HepG2 (cell line): ENCODE data around the gene LBX2. TPM values are rescaled to one million over a fixed set of nuclear protein-coding genes. Genes with fewer than 3 reads are reported as not detected.

Experiments used
- ARID2 ChIP-seq: sonication (generic); formaldehyde crosslinking; IDR thresholded peaks from 2 replicates; pipeline ENCODE4 v1.8.1; 2022; ENCODE audit warnings: mild to moderate bottlenecking, missing genetic modification reagents, borderline replicate concordance
- ATAD3A ChIP-seq: sonication (generic); formaldehyde crosslinking; IDR thresholded peaks from 2 replicates; pipeline ENCODE4 v1.4.0; 2020; ENCODE audit warnings: missing genetic modification reagents
- ATRX ChIP-seq: sonication (generic); formaldehyde crosslinking; IDR thresholded peaks from 2 replicates; pipeline ENCODE4 v1.4.0; 2020; ENCODE audit warnings: missing genetic modification reagents, borderline replicate concordance
- CBFB ChIP-seq: sonication (generic); formaldehyde crosslinking; IDR thresholded peaks from 2 replicates; pipeline ENCODE4 v1.4.0; 2020; ENCODE audit warnings: missing genetic modification reagents
- FOSL2 ChIP-seq: sonication (generic); formaldehyde crosslinking; IDR thresholded peaks from 2 replicates; pipeline ENCODE4 v1.4.0; 2020; ENCODE audit warnings: missing genetic modification reagents
- FOXA1 ChIP-seq, 2 experiments: fragments of 450-650 bp in 1 of 2; sonication (generic) in 1 of 2; formaldehyde crosslinking in 1 of 2; IDR thresholded peaks; 2 replicates each; pipeline versions ENCODE4 v1.4.0 to v1.6.1; 2016 to 2020; ENCODE audit warnings: missing genetic modification reagents in 1 of 2
- FOXC1 ChIP-seq: sonication (generic); formaldehyde crosslinking; IDR thresholded peaks from 2 replicates; pipeline ENCODE4 v1.8.0; 2022; ENCODE audit warnings: mild to moderate bottlenecking, missing genetic modification reagents, borderline replicate concordance
- HES4 ChIP-seq: sonication (generic); formaldehyde crosslinking; IDR thresholded peaks from 2 replicates; pipeline ENCODE4 v1.9.0; 2021; ENCODE audit warnings: mild to moderate bottlenecking, missing genetic modification reagents, borderline replicate concordance
- HIVEP1 ChIP-seq: sonication (generic); formaldehyde crosslinking; IDR thresholded peaks from 2 replicates; pipeline ENCODE4 v1.4.0; 2020; ENCODE audit warnings: mild to moderate bottlenecking, missing genetic modification reagents
- MLX ChIP-seq: IDR thresholded peaks from 2 replicates; pipeline ENCODE4 v1.6.1; 2016
- PLSCR1 ChIP-seq: sonication (generic); formaldehyde crosslinking; IDR thresholded peaks from 2 replicates; pipeline ENCODE4 v1.5.0; 2020; ENCODE audit warnings: missing genetic modification reagents, mild to moderate bottlenecking, borderline replicate concordance
- SP140L ChIP-seq: sonication (generic); formaldehyde crosslinking; IDR thresholded peaks from 2 replicates; pipeline ENCODE4 v1.4.0; 2020; ENCODE audit warnings: missing genetic modification reagents, borderline replicate concordance
- SP4 ChIP-seq: sonication (generic); formaldehyde crosslinking; IDR thresholded peaks from 2 replicates; pipeline ENCODE4 v1.8.1; 2023; ENCODE audit warnings: mild to moderate bottlenecking, missing genetic modification reagents
- THAP11 ChIP-seq: IDR thresholded peaks from 2 replicates; pipeline ENCODE4 v1.6.1; 2016; ENCODE audit warnings: missing biosample characterization, missing genetic modification reagents
- THAP7 ChIP-seq: sonication (generic); formaldehyde crosslinking; IDR thresholded peaks from 2 replicates; pipeline ENCODE4 v1.8.1; 2023; ENCODE audit warnings: mild to moderate bottlenecking, missing genetic modification reagents
- YEATS4 ChIP-seq: sonication (generic); formaldehyde crosslinking; IDR thresholded peaks from 2 replicates; pipeline ENCODE4 v1.4.0; 2020; ENCODE audit warnings: missing genetic modification reagents, borderline replicate concordance
- ZNF10 ChIP-seq: sonication (generic); formaldehyde crosslinking; IDR thresholded peaks from 2 replicates; pipeline ENCODE4 v1.4.0; 2020; ENCODE audit warnings: mild to moderate bottlenecking, low read depth, missing genetic modification reagents, borderline replicate concordance
- ZNF333 ChIP-seq: sonication (generic); formaldehyde crosslinking; IDR thresholded peaks from 2 replicates; pipeline ENCODE4 v1.4.0; 2020; ENCODE audit warnings: mild to moderate bottlenecking, missing genetic modification reagents, borderline replicate concordance
- ZNF33A ChIP-seq: sonication (generic); formaldehyde crosslinking; IDR thresholded peaks from 2 replicates; pipeline ENCODE4 v1.5.1; 2020; ENCODE audit warnings: missing genetic modification reagents, mild to moderate bottlenecking, moderate library complexity, borderline replicate concordance
- ZNF605 ChIP-seq: sonication (generic); formaldehyde crosslinking; IDR thresholded peaks from 2 replicates; pipeline ENCODE4 v1.8.0; 2022; ENCODE audit warnings: mild to moderate bottlenecking, missing genetic modification reagents
- ZNF747 ChIP-seq: sonication (generic); formaldehyde crosslinking; IDR thresholded peaks from 2 replicates; pipeline ENCODE4 v1.8.1; 2023; ENCODE audit warnings: missing genetic modification reagents, mild to moderate bottlenecking, borderline replicate concordance
- ZNF792 ChIP-seq: IDR thresholded peaks from 2 replicates; pipeline ENCODE4 v1.6.1; 2016
- polyA plus RNA-seq, 8 experiments: library from polyadenylated mRNA; depleted of rRNA in 3 of 8; stranded (reverse) in 7 of 8; unstranded in 1 of 8; fragments of >200 nt; fragmentation: Illumina TruSeq in 4 of 8; extraction: Trizol in 4 of 8; gene quantifications; 2 replicates each; pipeline versions ENCODE4 v1.2.1 to v1.2.3, GENCODE V29; 2011 to 2016; ENCODE audit warnings: low read depth in 4 of 8, missing spikeins in 1 of 8, mixed read lengths in 1 of 8; ENCODE audit not compliant: insufficient read depth in 1 of 8
- total RNA-seq, 5 experiments: library from RNA; depleted of rRNA; stranded (reverse); fragments of >200 nt; fragmentation: Illumina TruSeq; extraction: Trizol; gene quantifications; 2 replicates each; pipeline ENCODE4 v1.2.3, GENCODE V29; 2016; ENCODE audit warnings: low read depth in 1 of 5

Gene LBX2
- total and polyA plus RNA-seq, 2 of the 13 experiments (the other 11 are each of a cell fraction or from before 2014, with no cell fraction given) = 6.4 to 8.1 TPM

GRCh38 chr2:74548285-74548899, 49.0 kb upstream of the LBX2 start (continued):
- TF ChIP-seq HES4 (CRISPR knock-in tag) (no peak), SP140L (CRISPR knock-in tag) (no peak), FOSL2 (CRISPR knock-in tag) (no peak), ZNF747 (CRISPR knock-in tag) (no peak), YEATS4 (CRISPR knock-in tag) (no peak), THAP11 (CRISPR knock-in tag) (no peak), SP4 (CRISPR knock-in tag) (0 out of 2 replicates have a peak, but pooled peaks have one; percentile 61), ZNF333 (CRISPR knock-in tag) (peak; percentile 90), MLX (CRISPR knock-in tag) (no peak), ATRX (CRISPR knock-in tag) (no peak), ZNF10 (CRISPR knock-in tag) (no peak), ARID2 (CRISPR knock-in tag) (0 out of 2 replicates have a peak, but pooled peaks have one; percentile 36), HIVEP1 (CRISPR knock-in tag) (0 out of 2 replicates have a peak, but pooled peaks have one; percentile 41), ZNF33A (CRISPR knock-in tag) (no peak), PLSCR1 (CRISPR knock-in tag) (no peak), THAP7 (CRISPR knock-in tag) (no peak), FOXC1 (no peak), ZNF792 (CRISPR knock-in tag) (no peak), FOXA1 (IDR thresholded peaks at IDR 0.05) (no peak), FOXA1 (CRISPR knock-in tag; IDR thresholded peaks at IDR 0.05) (no peak), ZNF605 (CRISPR knock-in tag) (peak; percentile 35; the same call in 1 of the 2 replicates), ATAD3A (no peak), CBFB (CRISPR knock-in tag) (no peak)
- TF ChIP-seq, all 625 proteins: peak for 24
